HG02678 (cell line): ENCODE results near the gene LDB1.

Experiments used
- ATAC-seq: cut with Tn5 transposase; IDR thresholded peaks from one replicate; pipeline ENCODE4 v1.9.1; 2021; ENCODE audit warnings: mild to moderate bottlenecking, moderate library complexity; ENCODE audit not compliant: unreplicated experiment

LDB1 gene, protein sequence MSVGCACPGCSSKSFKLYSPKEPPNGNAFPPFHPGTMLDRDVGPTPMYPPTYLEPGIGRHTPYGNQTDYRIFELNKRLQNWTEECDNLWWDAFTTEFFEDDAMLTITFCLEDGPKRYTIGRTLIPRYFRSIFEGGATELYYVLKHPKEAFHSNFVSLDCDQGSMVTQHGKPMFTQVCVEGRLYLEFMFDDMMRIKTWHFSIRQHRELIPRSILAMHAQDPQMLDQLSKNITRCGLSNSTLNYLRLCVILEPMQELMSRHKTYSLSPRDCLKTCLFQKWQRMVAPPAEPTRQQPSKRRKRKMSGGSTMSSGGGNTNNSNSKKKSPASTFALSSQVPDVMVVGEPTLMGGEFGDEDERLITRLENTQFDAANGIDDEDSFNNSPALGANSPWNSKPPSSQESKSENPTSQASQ

DNA sequence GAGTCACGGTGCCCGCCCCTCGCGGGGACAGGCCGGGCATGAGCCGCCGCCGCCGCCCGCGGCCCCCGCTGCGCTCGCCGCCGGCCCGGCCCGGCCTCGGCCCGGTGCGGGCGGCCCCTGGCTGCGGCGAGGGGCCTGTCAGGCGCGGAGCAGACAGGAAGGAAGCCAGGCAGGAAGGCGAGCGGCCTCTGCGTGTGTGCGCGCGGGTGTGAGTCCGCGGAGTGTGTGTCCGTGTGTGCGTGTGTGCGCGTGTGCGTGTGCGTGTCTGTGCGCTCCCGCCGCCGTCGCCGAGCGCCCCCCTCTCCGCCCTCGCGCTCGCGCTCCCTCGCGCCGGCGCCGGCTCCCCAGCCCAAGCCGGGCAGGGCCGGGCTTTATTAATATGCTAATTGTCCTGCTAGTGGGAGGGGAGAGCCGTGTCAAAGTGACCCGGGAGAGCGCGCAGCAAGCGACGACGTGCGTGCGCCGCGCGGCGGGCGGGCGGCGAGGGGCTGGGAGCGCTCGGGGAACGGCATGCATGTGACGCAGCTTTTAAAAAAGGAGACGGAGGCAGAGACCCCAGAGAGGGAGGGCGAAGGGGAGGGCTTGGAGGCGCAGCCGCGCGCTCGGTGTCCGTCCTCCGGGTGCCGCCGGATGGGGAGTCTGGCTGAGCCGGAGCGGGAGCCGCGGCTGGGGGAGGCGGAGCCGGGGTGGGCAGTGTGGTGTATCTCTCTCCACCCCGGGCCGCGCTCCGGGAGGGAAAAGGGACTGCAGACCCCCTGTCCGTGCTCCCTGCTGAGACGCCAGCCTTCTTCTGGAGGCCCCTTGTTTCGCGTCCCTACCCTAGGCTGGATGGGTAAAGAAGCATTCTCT is at the start of gene LDB1:
Gene LDB1, minus strand, starts transcription at position 227 of the 849 bp plus-strand sequence. CDS start 258 bp downstream, outside the sequence.
- peak; percentile 71 for ATAC-seq

- ATAC-seq, result no peak
These were observed 47.7 kb upstream of the LDB1 start for GRCh38 chr10:102167861-102168260.

DNA sequence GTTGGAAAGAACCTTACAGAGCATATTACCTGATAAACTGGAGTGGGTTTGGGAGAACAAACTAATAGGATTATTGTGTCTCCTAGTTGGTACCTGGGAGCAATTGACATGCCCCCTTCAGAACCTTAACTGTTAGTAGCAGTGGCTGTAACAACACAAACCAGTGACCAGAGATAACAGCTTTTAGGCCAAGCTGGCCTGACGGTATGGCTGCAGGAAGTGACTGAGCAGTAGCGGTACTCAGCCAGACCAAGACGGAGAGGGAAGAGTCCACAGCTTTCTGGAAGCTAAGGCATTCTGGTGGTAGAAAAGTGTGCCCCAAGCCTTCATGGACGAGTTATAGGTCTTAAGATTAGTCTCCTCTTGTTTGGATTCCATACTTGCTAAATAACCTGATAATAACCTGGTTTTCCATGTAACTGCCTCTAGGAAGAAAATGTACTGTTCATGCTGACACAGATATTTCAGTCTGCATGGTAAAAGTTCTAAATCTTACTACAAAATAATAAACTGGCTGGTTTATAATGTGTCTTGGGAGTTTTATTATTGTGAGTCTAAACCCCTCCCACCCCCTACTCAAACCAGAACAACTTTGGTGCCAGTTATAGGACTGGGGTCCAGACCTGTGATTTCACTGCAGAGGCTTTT is 43.3 kb upstream of the LDB1 start:
- no peak for ATAC-seq

GRCh38 chr10:102159831-102160230 is 39.7 kb upstream of the LDB1 start:
- ATAC-seq, result no peak

GRCh38 chr10:102159051-102159597 is 39.0 kb upstream of the LDB1 start:
- ATAC-seq, result no peak

DNA sequence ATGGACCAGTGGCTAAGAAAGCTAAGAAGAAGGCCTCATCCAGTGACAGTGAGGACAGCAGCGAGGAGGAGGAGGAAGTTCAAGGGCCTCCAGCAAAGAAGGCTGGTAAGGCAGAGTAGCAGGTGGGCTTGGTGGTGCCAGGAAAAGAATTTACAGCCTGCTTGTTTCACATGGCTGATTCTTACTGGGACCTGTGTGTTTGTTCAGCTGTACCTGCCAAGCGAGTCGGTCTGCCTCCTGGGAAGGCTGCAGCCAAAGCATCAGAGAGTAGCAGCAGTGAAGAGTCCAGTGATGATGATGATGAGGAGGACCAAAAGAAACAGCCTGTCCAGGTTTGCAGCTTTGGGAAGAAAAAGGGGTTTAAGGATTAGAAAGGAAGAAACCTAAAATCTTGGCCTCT is 37.1 kb upstream of the LDB1 start:
- ATAC-seq, result no peak

GRCh38 chr10:102154466-102155116 is 34.4 kb upstream of the LDB1 start:
- ATAC-seq, result no peak

DNA sequence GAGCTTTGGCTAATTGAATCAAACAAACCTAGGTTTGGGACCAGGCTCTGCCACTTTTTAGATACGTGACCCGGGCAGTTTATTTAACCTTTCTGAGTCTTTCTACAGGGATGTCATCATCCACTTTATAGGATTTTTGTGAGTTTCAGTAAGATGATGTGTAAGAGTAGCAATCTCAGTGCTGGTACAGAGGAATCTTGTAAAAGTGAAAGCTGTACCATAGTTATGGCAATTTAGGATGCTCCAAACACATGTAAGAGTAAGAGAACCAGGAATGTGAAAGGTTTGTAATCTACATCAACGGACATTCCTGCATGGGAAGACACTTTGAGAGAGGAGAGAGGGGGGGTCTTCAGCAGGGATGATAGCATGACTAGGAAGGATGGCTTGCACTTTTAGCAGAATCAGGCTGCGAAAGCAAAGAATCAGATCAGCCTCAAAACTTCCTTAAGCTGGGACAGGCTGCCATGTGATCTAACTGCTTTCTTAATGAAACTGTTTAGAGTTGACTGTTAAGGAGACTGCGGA is 33.0 kb upstream of the LDB1 start:
- no peak for ATAC-seq

GRCh38 chr10:102152545-102152890 is 32.4 kb upstream of the LDB1 start:
- ATAC-seq, result peak; percentile 23

GRCh38 chr10:102151774-102152544 is 31.8 kb upstream of the LDB1 start, which contains the start of gene NOLC1:
Gene NOLC1 (plus strand): TSS chr10:102152389. CDS start chr10:102152411, 22 bp downstream.
- peak; percentile 94 for ATAC-seq

- ATAC-seq, result no peak
These were observed 31.0 kb upstream of the LDB1 start for GRCh38 chr10:102150970-102151773.

DNA sequence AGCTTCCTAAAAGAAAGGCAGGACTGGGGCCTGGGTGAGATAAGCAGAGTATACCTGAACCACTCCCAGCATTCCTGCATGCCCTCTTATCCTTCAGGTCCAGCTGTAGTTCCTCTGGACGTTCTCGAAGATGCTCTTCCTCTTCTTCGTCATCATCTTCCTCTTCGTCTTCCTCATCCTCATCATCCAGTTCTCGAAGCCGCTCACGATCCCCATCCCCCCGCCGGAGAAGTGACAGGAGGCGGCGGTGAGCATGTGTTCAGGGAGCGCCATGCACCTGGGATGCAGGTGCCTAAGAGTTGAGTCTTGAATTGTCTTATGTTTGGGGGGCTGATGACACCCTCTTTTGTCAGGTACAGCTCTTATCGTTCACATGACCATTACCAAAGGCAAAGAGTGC is 28.1 kb upstream of the LDB1 start:
- no peak for ATAC-seq

GRCh38 chr10:102147561-102147960 is 27.4 kb upstream of the LDB1 start:
- ATAC-seq, result no peak

GRCh38 chr10:102146971-102147428 is 26.8 kb upstream of the LDB1 start:
- ATAC-seq, result no peak

DNA sequence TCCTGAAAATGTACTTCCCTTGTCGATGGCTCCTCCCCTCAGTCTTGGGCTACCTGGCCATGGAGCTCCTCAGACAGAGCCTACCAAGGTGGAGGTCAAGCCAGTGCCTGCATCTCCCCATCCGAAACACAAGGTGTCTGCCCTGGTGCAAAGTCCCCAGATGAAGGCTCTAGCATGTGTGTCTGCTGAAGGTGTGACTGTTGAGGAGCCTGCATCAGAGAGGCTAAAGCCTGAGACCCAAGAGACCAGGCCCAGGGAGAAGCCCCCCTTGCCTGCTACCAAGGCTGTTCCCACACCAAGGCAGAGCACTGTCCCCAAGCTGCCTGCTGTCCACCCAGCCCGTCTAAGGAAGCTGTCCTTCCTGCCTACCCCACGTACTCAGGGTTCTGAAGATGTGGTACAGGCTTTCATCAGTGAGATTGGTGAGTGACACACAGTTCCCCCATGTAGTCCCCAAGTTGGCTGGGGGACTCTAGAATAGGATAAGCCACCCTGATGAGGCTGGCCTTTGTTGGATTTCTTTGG is 21.5 kb upstream of the LDB1 start:
- ATAC-seq, result no peak

- no peak for ATAC-seq
These were observed 20.9 kb upstream of the LDB1 start for GRCh38 chr10:102140913-102141540.

GRCh38 chr10:102140218-102140617 is 20.1 kb upstream of the LDB1 start:
- ATAC-seq, result no peak
